H1 (cell line): ENCODE data around the gene FOXK1. TPM values are rescaled to one million over a fixed set of nuclear protein-coding genes. Genes with fewer than 3 reads are reported as not detected.

ENCODE experiments used
- CTCF ChIA-PET: fragments of 300-600 bp; sonication (Branson Sonifier 250); formaldehyde crosslinking; loops from one replicate; lab custom pipeline; 2021; ENCODE audit not compliant: partially characterized antibody; lab: Charles Lee
- POLR2A ChIA-PET: fragments of 300-600 bp; sonication (Branson Sonifier 250); formaldehyde crosslinking; loops from one replicate; lab custom pipeline; 2021; ENCODE audit warnings: inconsistent platforms; ENCODE audit not compliant: partially characterized antibody; lab: Charles Lee
- DNase-seq, 2 experiments: peaks; one replicate each; pipeline versions ENCODE4 v3.0.0 to v3.0.0-alpha.2; 2010 to 2022; ENCODE audit warnings: low spot score in 2 of 2, low read depth in 1 of 2, mixed read lengths in 1 of 2
- FAIRE-seq: peaks from 2 replicates; lab custom pipeline; 2011; peaks lifted over from hg19 to GRCh38; lab: Jason Lieb, UNC
- H2AFZ ChIP-seq: 2 replicates; pipeline ENCODE4 v1.8.1; 2012; ENCODE audit warnings: low read length, inconsistent platforms
- H2AK5ac ChIP-seq: 2 replicates; pipeline ENCODE4 v1.6.1; 2013; ENCODE audit warnings: low read depth, low read length
- H2BK120ac ChIP-seq: replicated peaks from 2 replicates; pipeline ENCODE3; 2013; ENCODE audit warnings: low read depth, low read length, inconsistent platforms
- H2BK12ac ChIP-seq: 2 replicates; pipeline ENCODE4 v1.6.1; 2013; ENCODE audit warnings: low read depth, low read length
- H2BK15ac ChIP-seq: 2 replicates; pipeline ENCODE4 v1.6.1; 2013; ENCODE audit warnings: low read length
- H2BK20ac ChIP-seq: 2 replicates; pipeline ENCODE4 v1.6.1; 2013; ENCODE audit warnings: low read length
- H2BK5ac ChIP-seq: 2 replicates; pipeline ENCODE4 v1.6.1; 2013; ENCODE audit warnings: low read depth, low read length
- H3K14ac ChIP-seq: 2 replicates; pipeline ENCODE4 v1.6.1; 2013; ENCODE audit warnings: inconsistent platforms; ENCODE audit not compliant: insufficient read length
- H3K18ac ChIP-seq: 2 replicates; pipeline ENCODE4 v1.6.1; 2013; ENCODE audit warnings: low read length; ENCODE audit errors: extremely low read depth
- H3K23ac ChIP-seq: 2 replicates; pipeline ENCODE4 v1.6.1; 2013; ENCODE audit warnings: inconsistent platforms; ENCODE audit not compliant: insufficient read length
- H3K23me2 ChIP-seq: 2 replicates; pipeline ENCODE4 v1.6.1; 2013; ENCODE audit warnings: low read depth, low read length
- H3K27ac ChIP-seq: 2 replicates; pipeline ENCODE4 v1.6.1; 2011; ENCODE audit warnings: low read depth, low read length, inconsistent platforms
- H3K27me3 ChIP-seq, 4 experiments: replicated peaks in 1 of 4; 1 replicate in 1 of 4; 2 replicates in 3 of 4; pipeline versions ENCODE4 v1.6.1 to v1.8.1; 2011 to 2013; ENCODE audit warnings: low read length in 3 of 4, mild to moderate bottlenecking in 3 of 4, inconsistent platforms in 2 of 4, mixed read lengths in 2 of 4, moderate library complexity in 1 of 4; ENCODE audit not compliant: control insufficient read depth in 3 of 4, insufficient read depth in 3 of 4; ENCODE audit errors: extremely low read depth in 1 of 4
- H3K36me3 ChIP-seq, 4 experiments: 2 replicates each; pipeline versions ENCODE4 v1.6.1 to v1.8.1; 2011 to 2013; ENCODE audit warnings: mild to moderate bottlenecking in 4 of 4, low read length in 3 of 4, moderate library complexity in 2 of 4, control low read depth in 1 of 4, inconsistent platforms in 1 of 4; ENCODE audit not compliant: insufficient read depth in 4 of 4, control insufficient read depth in 2 of 4
- H3K4ac ChIP-seq: replicated peaks from 2 replicates; pipeline ENCODE3; 2013; ENCODE audit warnings: low read length, low read depth, mixed read lengths, inconsistent platforms; ENCODE audit not compliant: insufficient read length
- H3K4me1 ChIP-seq, 4 experiments: replicated peaks in 1 of 4; 1 replicate in 1 of 4; 2 replicates in 3 of 4; pipeline versions ENCODE4 v1.6.1 to v1.8.1; 2011 to 2013; ENCODE audit warnings: low read length in 3 of 4, inconsistent platforms in 2 of 4, mixed read lengths in 1 of 4; ENCODE audit not compliant: insufficient read depth in 4 of 4, control insufficient read depth in 3 of 4
- H3K4me2 ChIP-seq, 2 experiments: 2 replicates each; pipeline versions ENCODE4 v1.6.1 to v1.8.1; 2011 to 2013; ENCODE audit warnings: low read depth in 2 of 2, low read length in 2 of 2, control low read depth in 1 of 2, inconsistent platforms in 1 of 2, mild to moderate bottlenecking in 1 of 2; ENCODE audit not compliant: insufficient read depth in 1 of 2
- H3K4me3 ChIP-seq, 4 experiments: fragments of 200-600, 300-600 bp in 1 of 4; sonication (generic), shearing (Covaris generic), sonication (Bioruptor Twin) in 1 of 4; 2 replicates each; pipeline versions ENCODE4 v1.5.1 to v1.8.1; 2011 to 2016; ENCODE audit warnings: low read length in 4 of 4, low read depth in 3 of 4, control low read depth in 2 of 4, inconsistent platforms in 2 of 4, mild to moderate bottlenecking in 2 of 4, mixed read lengths in 1 of 4, moderate library complexity in 1 of 4; ENCODE audit not compliant: insufficient read depth in 2 of 4; ENCODE audit errors: extremely low read depth in 1 of 4
- H3K56ac ChIP-seq: replicated peaks from 2 replicates; pipeline ENCODE3; 2013; ENCODE audit warnings: low read depth, mild to moderate bottlenecking, mixed read lengths, low read length, inconsistent platforms; ENCODE audit not compliant: insufficient read length
- H3K79me1 ChIP-seq: 2 replicates; pipeline ENCODE4 v1.6.1; 2013; ENCODE audit warnings: low read depth, low read length, control low read depth
- H3K79me2 ChIP-seq, 2 experiments: 2 replicates each; pipeline versions ENCODE4 v1.6.1 to v1.8.1; 2012 to 2013; ENCODE audit warnings: low read length in 2 of 2, mild to moderate bottlenecking in 2 of 2, inconsistent platforms in 1 of 2; ENCODE audit not compliant: insufficient read depth in 2 of 2, control insufficient read depth in 1 of 2
- H3K9ac ChIP-seq, 4 experiments: replicated peaks in 1 of 4; 1 replicate in 1 of 4; 2 replicates in 3 of 4; pipeline versions ENCODE4 v1.6.1 to v1.8.1; 2011 to 2013; ENCODE audit warnings: low read depth in 3 of 4, low read length in 3 of 4, control low read depth in 2 of 4, mild to moderate bottlenecking in 2 of 4, moderate library complexity in 2 of 4, inconsistent platforms in 1 of 4; ENCODE audit errors: extremely low read depth in 1 of 4
- H3K9me3 ChIP-seq, 2 experiments: 2 replicates each; pipeline versions ENCODE4 v1.6.1 to v1.8.1; 2012 to 2013; ENCODE audit warnings: mild to moderate bottlenecking in 2 of 2, moderate library complexity in 2 of 2, control low read depth in 1 of 2, inconsistent platforms in 1 of 2, low read depth in 1 of 2, low read length in 1 of 2, mixed read lengths in 1 of 2; ENCODE audit not compliant: insufficient read depth in 2 of 2
- H4K20me1 ChIP-seq, 2 experiments: replicated peaks in 1 of 2; 2 replicates each; pipeline versions ENCODE3 to v1.8.1; 2011 to 2013; ENCODE audit warnings: inconsistent platforms in 2 of 2, low read length in 2 of 2, mild to moderate bottlenecking in 1 of 2; ENCODE audit not compliant: insufficient read depth in 2 of 2, control insufficient read depth in 1 of 2
- H4K5ac ChIP-seq: 2 replicates; pipeline ENCODE4 v1.6.1; 2013; ENCODE audit warnings: low read length, low read depth, mixed read lengths, inconsistent platforms; ENCODE audit not compliant: insufficient read length
- H4K8ac ChIP-seq: 2 replicates; pipeline ENCODE4 v1.8.0; 2013; ENCODE audit warnings: mild to moderate bottlenecking, moderate library complexity, low read length, inconsistent platforms; ENCODE audit not compliant: insufficient read depth; ENCODE audit errors: extremely low read depth
- H4K91ac ChIP-seq: replicated peaks from 2 replicates; pipeline ENCODE3; 2013; ENCODE audit warnings: low read length, mixed read lengths, inconsistent platforms; ENCODE audit not compliant: insufficient read length
- ATF3 ChIP-seq: IDR thresholded peaks from 2 replicates; pipeline ENCODE4 v1.6.1; 2011; ENCODE audit warnings: low read depth, mild to moderate bottlenecking, low read length; ENCODE audit not compliant: insufficient read depth
- BRCA1 ChIP-seq: IDR thresholded peaks from 2 replicates; pipeline ENCODE4 v1.6.1; 2012; ENCODE audit warnings: low read depth, low read length, improper control_type of control experiment
- CREB1 ChIP-seq: IDR thresholded peaks from 2 replicates; pipeline ENCODE4 v1.6.1; 2012; ENCODE audit warnings: inconsistent platforms
- GTF2F1 ChIP-seq: IDR thresholded peaks from 2 replicates; pipeline ENCODE4 v1.6.1; 2012; ENCODE audit warnings: low read depth, low read length, improper control_type of control experiment, borderline replicate concordance
- JUND ChIP-seq: IDR thresholded peaks from 2 replicates; pipeline ENCODE4 v1.6.1; 2011; ENCODE audit warnings: mild to moderate bottlenecking, improper control_type of control experiment, low read length
- KDM5A ChIP-seq: fragments of 200-600 bp; IDR thresholded peaks from 2 replicates; pipeline ENCODE4 v1.7.1; 2012; ENCODE audit warnings: mild to moderate bottlenecking, low read length, inconsistent platforms, mixed read lengths
- NANOG ChIP-seq: IDR thresholded peaks from 2 replicates; pipeline ENCODE4 v1.6.1; 2011; ENCODE audit warnings: low read length, low read depth, mild to moderate bottlenecking, inconsistent platforms; ENCODE audit not compliant: insufficient read depth, poor library complexity, severe bottlenecking
- RBBP5 ChIP-seq: IDR thresholded peaks from 2 replicates; pipeline ENCODE4 v1.7.1; 2012; ENCODE audit warnings: low read depth, mild to moderate bottlenecking, inconsistent platforms, low read length, moderate library complexity, borderline replicate concordance
- SIRT6 ChIP-seq: IDR thresholded peaks from one replicate; pipeline ENCODE4 v1.7.1; 2012; ENCODE audit warnings: low read length, inconsistent platforms
- SIX5 ChIP-seq: IDR thresholded peaks from 2 replicates; pipeline ENCODE4 v1.6.1; 2011; ENCODE audit warnings: mild to moderate bottlenecking, low read depth, low read length
- SP1 ChIP-seq: IDR thresholded peaks from 2 replicates; pipeline ENCODE4 v1.6.1; 2011; ENCODE audit warnings: low read depth, low read length
- SP4 ChIP-seq: IDR thresholded peaks from 2 replicates; pipeline ENCODE4 v1.6.1; 2012; ENCODE audit warnings: low read length, inconsistent platforms
- TAF1 ChIP-seq: IDR thresholded peaks from 2 replicates; pipeline ENCODE4 v1.6.1; 2011; ENCODE audit warnings: mild to moderate bottlenecking, low read depth, low read length
- WGBS, 2 experiments: shearing (Covaris generic) in 1 of 2; methylation state at CpG; one replicate each; pipeline versions ENCODE4 v1.1.6 to v1.1.7; 2013 to 2015; ENCODE audit warnings: low lambda C conversion rate in 2 of 2, mixed read lengths in 2 of 2, inconsistent platforms in 1 of 2, low coverage in 1 of 2, missing lambda C conversion rate in 1 of 2; ENCODE audit not compliant: insufficient replicate concordance in 2 of 2, insufficient coverage in 1 of 2, insufficient read length in 1 of 2; ENCODE audit errors: extremely low coverage in 1 of 2, missing lambda C conversion rate in 1 of 2; 5-methylcytosine and 5-hydroxymethylcytosine counted together
- polyA plus RNA-seq, 7 experiments: library from polyadenylated mRNA; depleted of rRNA in 3 of 7; stranded (reverse) in 5 of 7; unstranded in 2 of 7; fragments of >200 nt in 5 of 7; fragments of 200-250 nt in 2 of 7; gene quantifications; 1 replicate in 5 of 7; 2 replicates in 1 of 7; 4 replicates in 1 of 7; pipeline versions ENCODE4 v1.2.1 to v1.2.3, GENCODE V29; 2011 to 2013; ENCODE audit warnings: missing spikeins in 2 of 7, mixed read lengths in 2 of 7
- total RNA-seq: library from RNA; stranded (reverse); fragmentation: NEBNext Ultra II Directional; extraction: Animal tissue kit (Norgen Biotek cat#: 25700); gene quantifications from 2 replicates; pipeline ENCODE4 v1.2.1, GENCODE V29; 2021

The FOXK1 gene
- total and polyA plus RNA-seq, 2 of the 8 experiments (the other 6 are each of a cell fraction or from before 2014, with no cell fraction given), result 2.0 to 8.5 TPM

DNA sequence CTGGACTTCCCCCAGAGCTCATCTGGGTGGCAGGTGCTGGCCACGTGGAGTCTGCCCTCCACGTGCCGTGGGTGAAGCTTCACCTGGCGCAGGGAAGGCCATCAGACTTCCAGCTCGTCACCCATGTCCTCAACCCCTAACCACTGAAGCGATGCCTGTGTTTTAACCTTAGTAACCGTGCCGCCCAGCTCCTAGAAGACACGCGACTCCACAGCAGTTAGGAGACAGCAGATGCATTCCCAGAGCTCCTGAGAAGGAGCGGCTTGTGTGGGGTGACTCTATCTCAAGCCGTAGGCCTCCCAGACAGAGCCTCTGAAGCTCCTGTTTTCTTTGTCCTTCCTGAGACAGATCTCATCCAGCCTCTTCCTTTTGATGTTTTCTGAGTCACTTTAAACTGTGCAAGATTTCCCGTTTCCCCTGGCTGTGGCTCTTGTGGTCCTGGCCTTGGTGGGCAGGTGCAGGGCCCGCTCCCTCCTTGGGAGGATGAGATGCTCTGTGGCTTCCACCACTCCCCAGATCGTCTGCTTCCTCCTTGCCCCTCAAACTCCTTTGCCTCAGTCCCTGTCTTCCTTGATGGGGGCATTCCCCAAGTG lies 51.9 kb downstream of the FOXK1 start:
- CTCF ChIA-PET, result interaction anchor here (0.9 to 2.3 kb wide), 5 partner anchors 8 to 33 kb away, joined by 3 to 8 read pairs (median 3); no protein-coding TSS in a partner anchor
- peaks cover 13 to 14% of the 10 kb centered on the region in 2 experiments for H4K20me1 ChIP-seq
- H2BK12ac ChIP-seq, result no peak overlapping the region
- H3K27ac ChIP-seq, result no peak overlapping the region
- no peaks in the 10 kb centered on the region for H3K79me2 ChIP-seq
- no peak overlapping the region for H2BK5ac ChIP-seq
- no peak overlapping the region for H4K5ac ChIP-seq
- H2AFZ ChIP-seq, result no peak overlapping the region
- no peak overlapping the region for H2BK15ac ChIP-seq
- FAIRE-seq (no peak), DNase-seq (no peak)
- no peak overlapping the region for H2AK5ac ChIP-seq
- H3K9me3 ChIP-seq, result no peaks in the 10 kb centered on the region
- no peak overlapping the region for H3K23ac ChIP-seq
- H4K91ac ChIP-seq, result no peak overlapping the region
- 89% methylated on average over 15 of the region's 15 CpGs; no CpG with 5 or more reads in 1 of the 2 experiments for WGBS, 2 experiments
- H3K56ac ChIP-seq, result no peak overlapping the region
- H3K4ac ChIP-seq, result no peak overlapping the region
- H3K36me3 ChIP-seq, result no peaks in the 10 kb centered on the region
- H3K27me3 ChIP-seq, result peaks cover 0 to 5% (median 1%) of the 10 kb centered on the region in 4 experiments; a peak in 4 of 7 replicates
- H2BK20ac ChIP-seq, result no peak overlapping the region
- H3K9ac ChIP-seq, result no peak overlapping the region; a peak in 1 of 7 replicates
- no peaks in the 10 kb centered on the region for H3K23me2 ChIP-seq
- no peak overlapping the region for H3K4me3 ChIP-seq
- no peak overlapping the region for H3K4me2 ChIP-seq
- no peak overlapping the region for H3K14ac ChIP-seq
- H3K18ac ChIP-seq, result no peak overlapping the region
- H2BK120ac ChIP-seq, result no peak overlapping the region
- no peak overlapping the region for H4K8ac ChIP-seq
- H3K79me1 ChIP-seq, result peaks cover 7% of the 10 kb centered on the region
- H3K4me1 ChIP-seq, result peaks cover 1 to 6% (median 3%) of the 10 kb centered on the region in 4 experiments; a peak in 4 of 7 replicates
- POLR2A ChIA-PET, result interaction anchor here (1.3 to 1.5 kb wide), 2 partner anchors 11 kb away, joined by 3 to 7 read pairs; no protein-coding TSS in a partner anchor
- TF ChIP-seq GTF2F1 (no peak), NANOG (no peak), SP1 (no peak), BRCA1 (no peak), SIRT6 (no peak), ATF3 (no peak), JUND (no peak), CREB1 (no peak), SP4 (no peak), KDM5A (no peak), SIX5 (no peak), TAF1 (no peak), RBBP5 (no peak)
